K562 (cell line): ENCODE data around the gene KNDC1. TPM values are rescaled to one million over a fixed set of nuclear protein-coding genes. Genes with fewer than 3 reads are reported as not detected.

ENCODE experiments used
- ATAC-seq: fragments of 200-7000 bp; cut with Tn5 transposase; 3 replicates; pipeline ENCODE4 v1.9.1; 2020; ENCODE audit warnings: moderate library complexity
- BruUV-seq: library from RNA; stranded (reverse); fragments of 400-500 nt; replicated peaks from 2 replicates; lab custom pipeline; 2021; lab: Mats Ljungman, UMichigan
- CTCF ChIA-PET: fragments of 300-600 bp; formaldehyde crosslinking; extraction: SDS; loops from one replicate; lab custom pipeline; 2021; ENCODE audit warnings: low intra/inter-chr PET ratio; lab: Yijun Ruan, JAX
- POLR2A ChIA-PET: fragments of 300-600, 350-650 bp; sonication (Branson Sonifier 250); formaldehyde crosslinking; extraction: SDS; loops from one replicate; lab custom pipeline; 2021; ENCODE audit warnings: antibody characterized with exemption, inconsistent platforms; lab: Yijun Ruan, JAX
- DNase-seq, 4 experiments: peaks; one replicate each; pipeline versions ENCODE4 v3.0.0 to v3.0.0-alpha.2; 2011 to 2018; ENCODE audit warnings: low spot score in 3 of 4, mixed read lengths in 3 of 4; ENCODE audit errors: extremely low read depth in 1 of 4
- FAIRE-seq: peaks from 2 replicates; lab custom pipeline; 2011; peaks lifted over from hg19 to GRCh38; lab: Jason Lieb, UNC
- H2AFZ ChIP-seq: 2 replicates; pipeline ENCODE4 v1.6.0; 2011; ENCODE audit warnings: low read depth, low read length, control low read depth, inconsistent platforms
- H3K27ac ChIP-seq: fragments of 200-600 bp; 3 replicates; pipeline ENCODE4 v1.8.0; 2011; ENCODE audit warnings: low read depth, mild to moderate bottlenecking, control low read depth, inconsistent platforms, low read length, moderate library complexity, mixed read lengths; ENCODE audit errors: extremely low read depth
- H3K27me3 ChIP-seq, 2 experiments: fragments of 300-600 bp in 1 of 2; 2 replicates in 1 of 2; 3 replicates in 1 of 2; pipeline versions ENCODE4 v1.6.0 to v1.8.0; 2011; ENCODE audit warnings: inconsistent platforms in 2 of 2, low read length in 2 of 2, mild to moderate bottlenecking in 1 of 2, mixed read lengths in 1 of 2, moderate library complexity in 1 of 2; ENCODE audit not compliant: control insufficient read depth in 2 of 2, insufficient read depth in 2 of 2
- H3K36me3 ChIP-seq: fragments of 300-600 bp; 3 replicates; pipeline ENCODE4 v1.8.0; 2011; ENCODE audit warnings: mild to moderate bottlenecking, low read length, inconsistent platforms; ENCODE audit not compliant: control insufficient read depth, insufficient read depth
- H3K4me1 ChIP-seq, 2 experiments: fragments of 200-600 bp in 1 of 2; replicated peaks in 1 of 2; 2 replicates in 1 of 2; 3 replicates in 1 of 2; pipeline versions ENCODE4 v1.5.1 to v1.8.0; 2011; ENCODE audit warnings: inconsistent platforms in 2 of 2, low read length in 2 of 2, mild to moderate bottlenecking in 1 of 2, mixed read lengths in 1 of 2, moderate library complexity in 1 of 2; ENCODE audit not compliant: control insufficient read depth in 2 of 2, insufficient read depth in 2 of 2
- H3K4me2 ChIP-seq: 2 replicates; pipeline ENCODE4 v1.6.1; 2011; ENCODE audit warnings: low read length, control low read depth, inconsistent platforms, mixed read lengths; ENCODE audit not compliant: insufficient read depth
- H3K4me3 ChIP-seq: fragments of 200-600 bp; sonication (generic), shearing (Covaris generic); 2 replicates; pipeline ENCODE4 v1.5.1; 2016; ENCODE audit warnings: control low read depth, inconsistent platforms
- H3K79me2 ChIP-seq: fragments of 200-600 bp; 3 replicates; pipeline ENCODE4 v1.8.0; 2011; ENCODE audit warnings: low read length, inconsistent platforms; ENCODE audit not compliant: control insufficient read depth, insufficient read depth
- H3K9ac ChIP-seq, 2 experiments: 2 replicates each; pipeline versions ENCODE4 v1.6.0 to v1.6.1; 2011; ENCODE audit warnings: low read depth in 2 of 2, low read length in 2 of 2, control low read depth in 1 of 2, inconsistent platforms in 1 of 2, mild to moderate bottlenecking in 1 of 2, mixed read lengths in 1 of 2; ENCODE audit not compliant: insufficient read depth in 1 of 2
- H3K9me1 ChIP-seq: one replicate; pipeline ENCODE4 v1.6.0; 2011; ENCODE audit warnings: inconsistent platforms, mild to moderate bottlenecking, low read length, moderate library complexity; ENCODE audit not compliant: control insufficient read depth, insufficient read depth
- H3K9me3 ChIP-seq: replicated peaks from 2 replicates; pipeline ENCODE4 v1.5.1; 2011; ENCODE audit warnings: low read depth, low read length, inconsistent platforms; ENCODE audit not compliant: control insufficient read depth, insufficient read depth
- H4K20me1 ChIP-seq: replicated peaks from 2 replicates; pipeline ENCODE4 v1.6.1; 2011; ENCODE audit warnings: low read length, inconsistent platforms, mixed read lengths; ENCODE audit not compliant: control insufficient read depth, insufficient read depth
- ATF6 ChIP-seq: sonication (generic); formaldehyde crosslinking; IDR thresholded peaks from 2 replicates; pipeline ENCODE4 v1.4.0; 2020; ENCODE audit warnings: mild to moderate bottlenecking, missing genetic modification reagents
- CLOCK ChIP-seq: fragments of 250-450 bp; sonication (Bioruptor Pico); IDR thresholded peaks from 2 replicates; pipeline ENCODE4 v1.4.0; 2020; ENCODE audit warnings: mild to moderate bottlenecking, moderate library complexity, borderline replicate concordance
- CREB3L1 ChIP-seq: fragments of 450-650 bp; IDR thresholded peaks from 2 replicates; pipeline ENCODE4 v1.6.1; 2014; ENCODE audit warnings: low read depth, mild to moderate bottlenecking, moderate library complexity, borderline replicate concordance
- EHMT2 ChIP-seq: fragments of 450-650 bp; IDR thresholded peaks from 2 replicates; pipeline ENCODE4 v1.6.1; 2018; ENCODE audit warnings: antibody characterized with exemption
- GTF2F1 ChIP-seq: IDR thresholded peaks from 2 replicates; pipeline ENCODE4 v1.6.1; 2011; ENCODE audit warnings: low read depth, low read length, improper control_type of control experiment
- HNRNPK ChIP-seq: fragments of 200-400 bp; formaldehyde crosslinking; IDR thresholded peaks from one replicate; pipeline ENCODE4 v1.6.1; 2018; ENCODE audit warnings: mild to moderate bottlenecking, low read depth, low read length; ENCODE audit not compliant: poor library complexity, severe bottlenecking
- MAZ ChIP-seq, 2 experiments: fragments of 450-650 bp in 1 of 2; sonication (generic) in 1 of 2; formaldehyde crosslinking; IDR thresholded peaks in 1 of 2; conservative IDR thresholded peaks in 1 of 2; 2 replicates each; pipeline versions ENCODE4 v1.4.0 to v1.5.0; 2020; ENCODE audit warnings: mild to moderate bottlenecking in 1 of 2, missing genetic modification reagents in 1 of 2
- NFIC ChIP-seq: fragments of 450-650 bp; IDR thresholded peaks from 2 replicates; pipeline ENCODE4 v1.6.1; 2017; ENCODE audit warnings: mild to moderate bottlenecking, inconsistent platforms
- NR1H2 ChIP-seq: sonication (generic); formaldehyde crosslinking; IDR thresholded peaks from 2 replicates; pipeline ENCODE4 v1.4.0; 2020; ENCODE audit warnings: mild to moderate bottlenecking, missing genetic modification reagents
- POLR2AphosphoS5 ChIP-seq: IDR thresholded peaks from 2 replicates; pipeline ENCODE4 v1.6.1; 2011; ENCODE audit warnings: mild to moderate bottlenecking, low read depth, low read length, moderate library complexity; ENCODE audit not compliant: control insufficient read depth, insufficient read depth
- RBBP5 ChIP-seq: fragments of 200-600 bp; sonication (generic); IDR thresholded peaks from 2 replicates; pipeline ENCODE4 v1.6.1; 2012; ENCODE audit warnings: borderline replicate concordance, mild to moderate bottlenecking, low read length, control low read depth, inconsistent platforms; ENCODE audit not compliant: insufficient read depth, poor library complexity, severe bottlenecking
- SIN3B ChIP-seq: fragments of 450-650 bp; IDR thresholded peaks from 2 replicates; pipeline ENCODE4 v1.6.1; 2017; ENCODE audit warnings: low read depth, mild to moderate bottlenecking, moderate library complexity
- THRB ChIP-seq: fragments of 450-650 bp; formaldehyde crosslinking; conservative IDR thresholded peaks from 2 replicates; pipeline ENCODE4 v1.4.0; 2022; ENCODE audit warnings: mild to moderate bottlenecking, missing genetic modification characterization
- ZNF121 ChIP-seq: sonication (generic); formaldehyde crosslinking; conservative IDR thresholded peaks from 2 replicates; pipeline ENCODE4 v1.8.0; 2022; ENCODE audit warnings: missing genetic modification reagents
- ZNF184 ChIP-seq: sonication (generic); formaldehyde crosslinking; IDR thresholded peaks from 2 replicates; pipeline ENCODE4 v1.5.0; 2020; ENCODE audit warnings: missing genetic modification reagents
- whole genome bisulfite sequencing: fragments of 100-300 bp; shearing (Covaris generic); methylation state at CpG from one replicate; pipeline ENCODE4 v1.1.6; 2016; ENCODE audit warnings: low coverage, mixed read lengths; ENCODE audit not compliant: insufficient coverage; ENCODE audit errors: missing lambda C conversion rate; 5-methylcytosine and 5-hydroxymethylcytosine counted together
- in situ Hi-C: fragments of 300-500 bp; cut with MboI; formaldehyde crosslinking; loops from 4 replicates; pipeline ENCODE4 v1.15.0; 2018; ENCODE audit warnings: inconsistent platforms, mixed read lengths
- intact Hi-C: fragments of 100-400 bp; cut with micrococcal nuclease; formaldehyde crosslinking; loops from 2 replicates; pipeline ENCODE4 v1.14.2; 2022
- polyA plus RNA-seq, 8 experiments: library from polyadenylated mRNA; depleted of rRNA in 4 of 8; stranded (reverse) in 5 of 8; unstranded in 3 of 8; fragments of >200 nt; fragmentation: Nextera tagmentation in 2 of 8; fragmentation: Illumina TruSeq in 1 of 8; extraction: Ambion mirVana in 2 of 8; extraction: Trizol in 1 of 8; gene quantifications; 2 replicates each; pipeline versions ENCODE4 v1.2.1 to v1.2.3, GENCODE V29; 2011 to 2014; ENCODE audit warnings: inconsistent platforms in 1 of 8, missing spikeins in 1 of 8
- total RNA-seq, 7 experiments: library from RNA; depleted of rRNA in 6 of 7; stranded (reverse); fragments of >200 nt in 6 of 7; fragmentation: Illumina TruSeq in 2 of 7; extraction: Trizol in 2 of 7; gene quantifications; 2 replicates each; pipeline versions ENCODE4 v1.2.1 to v1.2.3, GENCODE V29; 2011 to 2021; ENCODE audit warnings: low replicate concordance in 1 of 7

Gene KNDC1
- total and polyA plus RNA-seq, 9 of the 15 experiments (the other 6 are each of a cell fraction or from before 2014, with no cell fraction given) = 0.07 to 0.26 (median 0.11) TPM; not detected in 6

- in situ Hi-C loops (no loop called here), intact Hi-C loops (no loop called here)
- no peaks in the 10 kb centered on the region for H3K79me2 ChIP-seq
- H3K9ac ChIP-seq = no peak overlapping the region
- H3K9me1 ChIP-seq = no peaks in the 10 kb centered on the region
- ATAC-seq (no peak), DNase-seq (no peak), FAIRE-seq (no peak)
- H3K27ac ChIP-seq = no peak overlapping the region
- H4K20me1 ChIP-seq = no peaks in the 10 kb centered on the region
- no peaks in the 10 kb centered on the region for H3K9me3 ChIP-seq
- BruUV-seq = no TSS peak
- no peak overlapping the region for H3K4me2 ChIP-seq
- CTCF ChIA-PET = no interaction called here
- H2AFZ ChIP-seq = no peak overlapping the region
- POLR2A ChIA-PET = no interaction called here
- no peak overlapping the region for H3K4me3 ChIP-seq
- peaks cover 3 to 50% of the 10 kb centered on the region in 2 experiments; a peak in 2 of 5 replicates for H3K27me3 ChIP-seq
- 1% methylated on average over 13 of the region's 17 CpGs for WGBS
- no peaks in the 10 kb centered on the region for H3K36me3 ChIP-seq
- H3K4me1 ChIP-seq = peaks cover 0 to 16% of the 10 kb centered on the region in 2 experiments; a peak in 2 of 5 replicates
- TF ChIP-seq ATF6 (CRISPR knock-in tag) (no peak), NR1H2 (CRISPR knock-in tag) (no peak), EHMT2 (no peak), CREB3L1 (no peak), MAZ (CRISPR knock-in tag; conservative IDR thresholded peaks at IDR 0.05 in 1 of 2, IDR thresholded peaks at IDR 0.05 in 1 of 2) (no peak), ZNF184 (CRISPR knock-in tag) (no peak), POLR2AphosphoS5 (no peak), GTF2F1 (no peak), HNRNPK (no peak), THRB (CRISPR knock-in tag) (no peak), CLOCK (CRISPR knock-in tag) (no peak), SIN3B (no peak), NFIC (no peak), ZNF121 (CRISPR knock-in tag) (no peak), RBBP5 (no peak)
Observed at GRCh38 chr10:133170092-133170491, 10.1 kb downstream of the KNDC1 start.
